ENCODE data around the gene ALOX12B.

Gene ALOX12B

GRCh38 chr17:8087075-8087951 lies at the start of gene ALOX12B:
ALOX12B (minus strand) TSS chr17:8087716; CDS start chr17:8087442, 274 bp downstream.
- no peak for DNase-seq

- no peak for DNase-seq
Measured at GRCh38 chr17:8133941-8134340, 46.4 kb upstream of the ALOX12B start.

- DNase-seq, result no peak
Measured at GRCh38 chr17:8133399-8133798, 45.9 kb upstream of the ALOX12B start.

GRCh38 chr17:8131844-8132441 lies 44.4 kb upstream of the ALOX12B start:
- DNase-seq, result no peak

- no peak for DNase-seq
Measured at GRCh38 chr17:8128125-8128784, 40.7 kb upstream of the ALOX12B start.

GRCh38 chr17:8126491-8127066 lies 39.1 kb upstream of the ALOX12B start:
- DNase-seq, result peak; percentile 41

GRCh38 chr17:8125947-8126490 lies 38.5 kb upstream of the ALOX12B start:
- no peak for DNase-seq

GRCh38 chr17:8125154-8125946 lies 37.8 kb upstream of the ALOX12B start:
- DNase-seq, result peak; percentile 91

GRCh38 chr17:8124350-8125153 lies 37.0 kb upstream of the ALOX12B start:
- DNase-seq, result no peak

- DNase-seq, result no peak
Measured at GRCh38 chr17:8123695-8124349, 36.3 kb upstream of the ALOX12B start, which contains the start of gene HES7. HES7 (minus strand) TSS chr17:8124106; CDS start chr17:8124084, 22 bp downstream.

- peak; percentile 75 for DNase-seq
Measured at GRCh38 chr17:8122924-8123694, 35.6 kb upstream of the ALOX12B start.

- no peak for DNase-seq
Measured at GRCh38 chr17:8122422-8122923, 35.0 kb upstream of the ALOX12B start.

GRCh38 chr17:8121681-8122421 lies 34.3 kb upstream of the ALOX12B start:
- peak; percentile 69 for DNase-seq

- DNase-seq, result no peak
Measured at GRCh38 chr17:8121407-8121680, 33.8 kb upstream of the ALOX12B start.

- peak; percentile 90 for DNase-seq
Measured at GRCh38 chr17:8120520-8121406, 33.2 kb upstream of the ALOX12B start.

- peak; percentile 95 for DNase-seq
Measured at GRCh38 chr17:8119581-8120519, 32.3 kb upstream of the ALOX12B start.
